GM23338 (cell line): ENCODE results near the gene ECE1. TPM values are rescaled to one million over a fixed set of nuclear protein-coding genes. Genes with fewer than 3 reads are reported as not detected.
A peak's percentile ranks its signal among the peaks of the same experiment; 100 is the strongest.

Source experiments
- ATAC-seq: fragments of 200-7000 bp; cut with Tn5 transposase; 3 replicates; pipeline ENCODE4 v1.9.1; 2020
- DNase-seq: peaks from one replicate; pipeline ENCODE4 v3.0.0-alpha.2; 2015; ENCODE audit warnings: low spot score
- H2AFZ ChIP-seq: fragments of 200-600 bp; sonication (generic); 2 replicates; pipeline ENCODE4 v1.8.0; 2016; ENCODE audit warnings: antibody characterized with exemption, mild to moderate bottlenecking, moderate library complexity
- H3F3A ChIP-seq: fragments of 200-600 bp; sonication (generic); replicated peaks from 2 replicates; pipeline ENCODE4 v1.8.0; 2017; ENCODE audit warnings: antibody characterized with exemption, mixed run types, low read depth
- H3K27ac ChIP-seq: fragments of 200-600 bp; sonication (generic); 2 replicates; pipeline ENCODE4 v1.6.1; 2016; ENCODE audit warnings: low read depth
- H3K27me3 ChIP-seq: fragments of 200-600 bp; sonication (generic); 2 replicates; pipeline ENCODE4 v1.8.0; 2016; ENCODE audit warnings: mild to moderate bottlenecking, mixed run types, moderate library complexity; ENCODE audit not compliant: insufficient read depth
- H3K36me3 ChIP-seq: fragments of 200-600 bp; sonication (generic); 2 replicates; pipeline ENCODE4 v1.8.0; 2016; ENCODE audit warnings: mild to moderate bottlenecking; ENCODE audit not compliant: insufficient read depth
- H3K4me1 ChIP-seq: fragments of 200-600 bp; sonication (generic); 2 replicates; pipeline ENCODE4 v1.8.0; 2016; ENCODE audit warnings: mild to moderate bottlenecking, moderate library complexity; ENCODE audit not compliant: insufficient read depth
- H3K4me2 ChIP-seq: fragments of 200-600 bp; sonication (generic); 2 replicates; pipeline ENCODE4 v1.7.1; 2017; ENCODE audit warnings: mixed run types
- H3K4me3 ChIP-seq: fragments of 200-600 bp; sonication (generic); 2 replicates; pipeline ENCODE4 v1.6.1; 2016; ENCODE audit warnings: mixed run types
- H3K79me2 ChIP-seq: fragments of 200-600 bp; sonication (generic); replicated peaks from 2 replicates; pipeline ENCODE4 v1.8.0; 2017; ENCODE audit warnings: mild to moderate bottlenecking; ENCODE audit not compliant: insufficient read depth
- H3K9me2 ChIP-seq: fragments of 200-600 bp; sonication (generic); 2 replicates; pipeline ENCODE4 v1.8.0; 2017; ENCODE audit not compliant: insufficient read depth
- H4K20me1 ChIP-seq: fragments of 200-600 bp; sonication (generic); replicated peaks from 2 replicates; pipeline ENCODE4 v1.8.0; 2017; ENCODE audit warnings: mild to moderate bottlenecking; ENCODE audit not compliant: insufficient read depth
- H3K27ac Mint-ChIP-seq: 2 replicates; pipeline ENCODE4 v1.8.0; 2020; ENCODE audit warnings: inconsistent platforms, mild to moderate bottlenecking, moderate library complexity, mixed read lengths
- H3K27me3 Mint-ChIP-seq: 3 replicates; pipeline ENCODE4 v1.8.0; 2022; ENCODE audit warnings: low read depth, mild to moderate bottlenecking, moderate library complexity, mixed read lengths, inconsistent platforms; ENCODE audit not compliant: insufficient read depth, poor library complexity
- H3K36me3 Mint-ChIP-seq: 3 replicates; pipeline ENCODE4 v1.8.0; 2021; ENCODE audit warnings: low read depth, mild to moderate bottlenecking, inconsistent platforms, moderate library complexity, mixed read lengths
- H3K4me1 Mint-ChIP-seq: 3 replicates; pipeline ENCODE4 v1.8.0; 2020; ENCODE audit warnings: mild to moderate bottlenecking, inconsistent platforms, mixed read lengths
- H3K4me3 Mint-ChIP-seq: 3 replicates; pipeline ENCODE4 v1.8.0; 2021; ENCODE audit warnings: moderate library complexity, mild to moderate bottlenecking, inconsistent platforms, mixed read lengths
- H3K9me3 Mint-ChIP-seq: 3 replicates; pipeline ENCODE4 v1.8.0; 2020; ENCODE audit warnings: moderate library complexity, mild to moderate bottlenecking, inconsistent platforms, mixed read lengths
- CREB1 ChIP-seq: fragments of 250-450 bp; sonication (Bioruptor Pico); IDR thresholded peaks from 2 replicates; pipeline ENCODE4 v1.5.0; 2020; ENCODE audit warnings: low read depth, mild to moderate bottlenecking, moderate library complexity
- CTCF ChIP-seq, 2 experiments: fragments of 200-600 bp in 1 of 2; sonication (generic) in 1 of 2; conservative IDR thresholded peaks; 2 replicates each; pipeline versions ENCODE4 v1.5.1 to v1.6.1; 2016 to 2017; ENCODE audit warnings: antibody characterized with exemption in 2 of 2, low read depth in 2 of 2, mild to moderate bottlenecking in 2 of 2, moderate library complexity in 1 of 2
- ETS1 ChIP-seq: IDR thresholded peaks from 2 replicates; pipeline ENCODE4 v1.6.1; 2016; ENCODE audit warnings: antibody characterized with exemption
- EZH2 ChIP-seq: fragments of 200-600 bp; sonication (generic); IDR thresholded peaks from one replicate; pipeline ENCODE4 v1.8.0; 2017; ENCODE audit warnings: antibody characterized with exemption, mild to moderate bottlenecking, low read depth; ENCODE audit not compliant: unreplicated experiment
- EZH2phosphoT487 ChIP-seq: fragments of 200-600 bp; sonication (generic); IDR thresholded peaks from one replicate; pipeline ENCODE4 v1.8.1; 2018; ENCODE audit warnings: antibody characterized with exemption; ENCODE audit not compliant: unreplicated experiment
- JUNB ChIP-seq: IDR thresholded peaks from one replicate; pipeline ENCODE4 v1.6.1; 2016; ENCODE audit warnings: antibody characterized with exemption; ENCODE audit not compliant: unreplicated experiment
- NANOG ChIP-seq: IDR thresholded peaks from 2 replicates; pipeline ENCODE4 v1.6.1; 2016; ENCODE audit warnings: antibody characterized with exemption, borderline replicate concordance
- POLR2AphosphoS5 ChIP-seq: IDR thresholded peaks from 2 replicates; pipeline ENCODE4 v1.6.1; 2016; ENCODE audit warnings: antibody characterized with exemption, low read depth
- REST ChIP-seq: IDR thresholded peaks from one replicate; pipeline ENCODE4 v1.6.1; 2018; ENCODE audit warnings: antibody characterized with exemption; ENCODE audit not compliant: unreplicated experiment
- STAT1 ChIP-seq: IDR thresholded peaks from one replicate; pipeline ENCODE4 v1.6.1; 2016; ENCODE audit warnings: antibody characterized with exemption; ENCODE audit not compliant: unreplicated experiment
- ZNF114 ChIP-seq: fragments of 250-450 bp; sonication (Bioruptor Pico); IDR thresholded peaks from 2 replicates; pipeline ENCODE4 v1.5.0; 2020; ENCODE audit warnings: mild to moderate bottlenecking, moderate library complexity
- ZNF331 ChIP-seq: fragments of 250-450 bp; sonication (Bioruptor Pico); IDR thresholded peaks from 2 replicates; pipeline ENCODE4 v1.5.0; 2020; ENCODE audit warnings: low read depth, mild to moderate bottlenecking, moderate library complexity
- ZNF462 ChIP-seq: fragments of 250-450 bp; sonication (Bioruptor Pico); IDR thresholded peaks from 2 replicates; pipeline ENCODE4 v1.5.0; 2020; ENCODE audit warnings: mild to moderate bottlenecking, moderate library complexity
- polyA plus RNA-seq: library from polyadenylated mRNA; unstranded; fragments of >200 nt; fragmentation: Nextera tagmentation; extraction: Ambion mirVana; gene quantifications from 2 replicates; pipeline ENCODE4 v1.2.1, GENCODE V29; 2016
- total RNA-seq: library from RNA; depleted of rRNA; stranded (reverse); fragments of >200 nt; shearing (Covaris generic); gene quantifications from 2 replicates; pipeline ENCODE4 v1.2.3, GENCODE V29; 2014

Gene ECE1
- total and polyA plus RNA-seq, 2 experiments from 2014 or later: 11.0 to 45.0 TPM

GRCh38 chr1:21175324-21175669 is 115.0 kb downstream of the ECE1 start:
- Mint-ChIP-seq H3K4me1 (peaks cover 18% of the 10 kb centered on the region), H3K9me3 (no peaks in the 10 kb centered on the region), H3K4me3 (peak overlapping the region; percentile 83), H3K27me3 (peaks cover 16% of the 10 kb centered on the region), H3K36me3 (peaks cover 20% of the 10 kb centered on the region), H3K27ac (peak overlapping the region; percentile 37)
- Histone ChIP-seq H3K27me3 (peaks cover 11% of the 10 kb centered on the region; the same call in 1 of the 2 replicates), H2AFZ (no peak overlapping the region), H3K27ac (0 out of 2 replicates have a peak overlapping the region, but pooled peaks have one; percentile 7), H3F3A (0 out of 2 replicates have a peak, but pooled peaks cover 3% of the 10 kb centered on the region), H3K4me3 (peak overlapping the region; percentile 96), H3K4me2 (peak overlapping the region; percentile 92), H3K36me3 (peaks cover 4% of the 10 kb centered on the region; the same call in 1 of the 2 replicates), H4K20me1 (peaks cover 31% of the 10 kb centered on the region), H3K9me2 (no peaks in the 10 kb centered on the region), H3K79me2 (peaks cover 57% of the 10 kb centered on the region), H3K4me1 (peaks cover 18% of the 10 kb centered on the region)
- ATAC-seq (no peak), DNase-seq (no peak)
- no peak for TF ChIP-seq STAT1
- no peak for TF ChIP-seq EZH2
- no peak for TF ChIP-seq ZNF462
- no peak for TF ChIP-seq CTCF (conservative IDR thresholded peaks at IDR 0.05; ENCODE audit: low read depth in 2 of 2)
- no peak for TF ChIP-seq CREB1 (CRISPR knock-in tag)
- no peak for TF ChIP-seq ZNF331 (CRISPR knock-in tag)
- TF ChIP-seq NANOG: no peak
- no peak for TF ChIP-seq ETS1
- no peak for TF ChIP-seq ZNF114 (CRISPR knock-in tag)
- no peak for TF ChIP-seq JUNB
- TF ChIP-seq POLR2AphosphoS5: no peak
- no peak for TF ChIP-seq REST
- no peak for TF ChIP-seq EZH2phosphoT487
